Suprapubic skin (tissue), 4 donors: Measurements from ENCODE around the gene NDUFS8.

Source experiments
- CTCF ChIP-seq, 2 donors: fragments of 200-600 bp in 1 of 2; fragments of 450-650 bp in 1 of 2; sonication (generic) in 1 of 2; IDR thresholded peaks; one replicate each; pipeline ENCODE4 v1.5.1; 2016 to 2019; ENCODE audit warnings: antibody characterized with exemption in 2 of 2, mild to moderate bottlenecking in 1 of 2, moderate library complexity in 1 of 2
- POLR2A ChIP-seq, 2 donors: fragments of 450-650 bp; IDR thresholded peaks; one replicate each; pipeline ENCODE4 v1.6.1; 2017; ENCODE audit warnings: antibody characterized with exemption in 2 of 2, mild to moderate bottlenecking in 2 of 2, moderate library complexity in 2 of 2
- POLR2AphosphoS5 ChIP-seq, 3 donors: sonication (generic); formaldehyde crosslinking; IDR thresholded peaks; one replicate each; pipeline ENCODE4 v1.6.1; 2017; ENCODE audit warnings: antibody characterized with exemption in 3 of 3

- TF ChIP-seq CTCF (IDR thresholded peaks at IDR 0.05) = no peak
- TF ChIP-seq POLR2A (IDR thresholded peaks at IDR 0.05) = peak in 1 of 2 donors; percentile 82
- TF ChIP-seq POLR2AphosphoS5 (IDR thresholded peaks at IDR 0.05) = peak in 1 of 3 donors; percentile 25
These were observed 8.4 kb downstream of the NDUFS8 start, which contains the start of gene TCIRG1 for GRCh38 chr11:68038718-68039525.
